Activated CD4-positive, CD25-positive, alpha-beta regulatory T cell (primary cell): ENCODE measurements around the gene TANK.
A peak's percentile ranks its signal among the peaks of the same experiment; 100 is the strongest.

ENCODE experiments used
- DNase-seq, 4 experiments: peaks; one replicate each; lab custom pipeline; 2025; lab: John Stamatoyannopoulos, UW

TANK gene

GRCh38 chr2:161134547-161135518 lies 25.4 kb upstream of the TANK start:
- DNase-seq, result no peak

GRCh38 chr2:161135951-161136593 lies 24.2 kb upstream of the TANK start:
- DNase-seq, result no peak

DNA sequence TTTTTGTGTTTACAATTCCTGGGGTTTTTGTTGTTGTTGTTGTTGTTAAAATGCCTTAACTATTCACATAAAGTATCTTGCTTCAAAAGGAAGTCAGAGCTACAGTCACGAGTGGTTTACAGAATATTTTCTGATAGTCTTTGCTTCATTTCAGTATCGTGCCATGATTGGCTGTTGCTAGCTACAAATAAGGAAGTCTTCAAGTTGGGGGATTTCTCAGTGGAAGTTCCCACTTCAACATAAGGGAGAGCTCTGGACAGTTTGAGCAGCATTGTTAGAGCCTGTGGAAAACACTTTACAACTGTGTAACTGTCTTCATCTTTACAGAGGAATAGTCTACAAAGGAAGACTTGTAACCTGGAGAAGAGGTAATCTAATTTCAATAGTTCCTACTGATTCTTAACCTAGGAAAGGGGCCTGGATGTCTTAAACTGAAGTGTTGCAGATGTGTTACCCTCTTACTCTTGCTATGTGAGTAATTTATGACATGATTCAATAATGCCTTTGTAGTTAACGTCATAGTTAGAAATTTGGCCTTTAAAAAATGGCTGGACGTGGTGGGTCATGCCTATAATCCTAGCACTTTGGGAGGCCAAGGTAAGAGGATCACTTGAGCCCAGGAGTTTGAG lies 23.4 kb upstream of the TANK start:
- DNase-seq, result no peak

DNA sequence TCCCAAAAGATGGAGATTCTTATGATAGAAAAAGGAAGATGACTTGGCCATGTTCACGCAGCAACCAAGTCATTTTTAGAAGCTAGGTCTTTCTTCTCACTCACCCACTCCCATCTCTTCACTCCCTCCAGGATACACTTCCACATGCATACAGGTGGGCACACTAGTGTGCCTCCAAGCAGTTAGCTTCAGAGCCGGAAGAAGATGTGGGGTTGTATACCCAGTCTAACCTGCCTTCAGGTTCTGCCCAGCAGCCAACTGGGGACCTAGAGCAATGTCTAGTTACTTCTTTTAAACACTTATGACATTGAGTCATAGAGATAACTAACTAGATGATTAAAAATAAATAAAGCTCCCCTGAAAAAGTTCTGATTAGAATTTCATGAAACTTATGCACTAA lies 21.8 kb upstream of the TANK start:
- no peak for DNase-seq

DNA sequence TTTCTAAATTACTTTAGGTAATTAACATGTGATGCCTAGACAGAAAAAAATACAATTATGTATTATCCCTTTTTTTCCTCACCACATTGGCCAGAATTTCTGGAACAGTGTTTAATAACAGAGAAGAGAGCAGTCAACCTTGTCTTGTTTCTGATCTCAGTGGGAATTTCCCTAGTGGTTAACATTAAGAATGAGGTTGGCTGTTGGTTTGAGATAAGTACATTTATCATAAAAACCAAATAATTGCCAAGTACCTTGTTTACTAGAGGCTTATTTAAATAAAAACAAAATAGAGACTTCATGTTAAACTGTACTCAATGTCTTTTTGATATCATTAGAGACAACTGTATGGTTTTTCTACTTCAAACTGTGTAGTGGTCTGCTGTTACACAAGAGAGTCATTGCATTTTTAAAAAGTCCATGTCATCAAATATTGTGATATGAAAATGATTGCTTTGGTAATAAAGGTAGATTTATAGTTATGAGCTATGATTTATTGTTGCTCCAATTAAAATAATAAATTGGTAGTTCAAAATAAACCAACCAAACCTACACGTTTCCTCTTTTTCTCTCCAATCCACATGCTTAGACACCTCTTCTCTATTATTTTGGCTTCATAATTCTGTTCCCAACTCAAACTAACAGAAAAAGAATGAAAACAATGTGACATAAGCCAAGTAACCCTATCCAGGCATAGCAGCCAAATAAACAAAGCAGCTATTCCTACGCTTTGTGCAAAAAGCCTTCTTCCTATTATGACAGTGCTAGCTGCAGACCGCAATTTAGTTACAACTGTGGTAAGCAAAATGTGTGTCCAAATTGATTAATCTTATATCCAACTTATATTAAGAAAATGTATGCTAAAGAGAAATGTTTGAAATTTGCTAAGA lies 20.9 kb upstream of the TANK start:
- no peak for DNase-seq

GRCh38 chr2:161141033-161141432 lies 19.2 kb upstream of the TANK start:
- DNase-seq, result no peak

DNA sequence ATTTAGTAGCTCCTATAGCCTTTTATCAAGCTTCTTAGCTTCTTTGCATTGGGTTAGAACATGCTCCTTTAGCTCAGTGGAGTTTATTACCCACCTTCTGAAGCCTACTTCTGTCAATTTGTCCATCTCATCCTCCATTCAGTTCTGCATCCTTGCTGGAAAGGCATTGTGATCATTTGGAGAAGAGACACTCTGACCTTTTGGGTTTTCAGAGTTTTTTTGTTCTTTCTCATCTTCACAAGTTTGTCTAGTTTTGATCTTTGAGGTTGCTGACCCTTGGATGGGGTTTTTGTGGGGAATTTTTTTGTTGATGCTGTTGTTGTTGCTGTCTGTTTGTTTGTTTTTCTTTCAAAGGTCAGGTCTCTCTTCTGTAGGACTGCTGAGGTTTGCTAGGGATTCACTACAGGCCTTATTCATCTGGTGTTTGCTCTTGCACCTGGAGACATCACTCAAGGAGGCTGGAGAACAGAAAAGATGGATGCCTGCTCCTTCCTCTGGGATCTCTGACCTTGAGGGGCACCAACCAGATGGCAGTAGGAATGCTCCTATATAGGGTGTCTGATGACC lies 13.9 kb upstream of the TANK start:
- DNase-seq, result no peak

DNA sequence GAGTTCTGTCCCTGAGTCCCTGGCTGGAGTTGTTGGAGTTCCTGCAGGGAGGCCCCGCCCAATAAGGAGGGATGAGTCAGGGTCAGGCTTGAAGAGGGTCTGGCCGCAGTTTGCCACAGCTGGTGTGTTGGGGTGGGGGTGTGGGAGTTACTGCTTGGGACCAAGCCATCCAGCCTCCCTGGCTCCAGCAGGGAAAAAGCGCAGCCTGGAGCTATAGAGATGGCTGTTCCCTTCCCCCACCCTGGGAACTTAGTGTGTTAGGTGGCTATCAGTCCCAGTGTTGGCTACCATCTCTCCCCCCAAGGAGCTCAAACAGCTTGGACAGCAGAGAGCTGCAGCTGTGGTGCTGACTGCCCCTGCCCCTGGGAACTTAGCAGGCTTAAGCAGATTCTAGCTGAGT lies 13.2 kb upstream of the TANK start:
- no peak for DNase-seq

GRCh38 chr2:161147856-161148255 lies 12.4 kb upstream of the TANK start:
- DNase-seq, result no peak

GRCh38 chr2:161150704-161151103 lies 9.5 kb upstream of the TANK start:
- no peak for DNase-seq

DNA sequence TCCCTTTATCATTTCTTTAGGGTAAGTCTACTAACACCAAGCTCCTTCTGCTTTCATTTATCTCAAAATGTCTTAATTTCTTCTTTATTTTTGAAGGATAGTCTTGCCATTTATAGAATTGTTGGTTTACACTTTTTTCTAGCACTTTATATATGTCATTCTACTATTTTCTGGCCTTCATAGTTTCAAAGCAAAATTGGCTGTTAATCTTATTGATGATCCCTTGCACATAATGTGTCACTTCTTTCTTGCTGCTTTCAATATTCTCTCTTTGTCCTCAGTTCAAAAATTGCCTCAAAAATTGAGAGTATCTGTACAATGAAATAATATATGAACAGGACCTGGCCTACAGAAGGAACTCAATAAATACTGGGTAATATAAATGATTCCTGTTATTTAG lies 7.9 kb upstream of the TANK start:
- no peak for DNase-seq

GRCh38 chr2:161158882-161159281 lies 1.3 kb upstream of the TANK start:
- no peak for DNase-seq

DNA sequence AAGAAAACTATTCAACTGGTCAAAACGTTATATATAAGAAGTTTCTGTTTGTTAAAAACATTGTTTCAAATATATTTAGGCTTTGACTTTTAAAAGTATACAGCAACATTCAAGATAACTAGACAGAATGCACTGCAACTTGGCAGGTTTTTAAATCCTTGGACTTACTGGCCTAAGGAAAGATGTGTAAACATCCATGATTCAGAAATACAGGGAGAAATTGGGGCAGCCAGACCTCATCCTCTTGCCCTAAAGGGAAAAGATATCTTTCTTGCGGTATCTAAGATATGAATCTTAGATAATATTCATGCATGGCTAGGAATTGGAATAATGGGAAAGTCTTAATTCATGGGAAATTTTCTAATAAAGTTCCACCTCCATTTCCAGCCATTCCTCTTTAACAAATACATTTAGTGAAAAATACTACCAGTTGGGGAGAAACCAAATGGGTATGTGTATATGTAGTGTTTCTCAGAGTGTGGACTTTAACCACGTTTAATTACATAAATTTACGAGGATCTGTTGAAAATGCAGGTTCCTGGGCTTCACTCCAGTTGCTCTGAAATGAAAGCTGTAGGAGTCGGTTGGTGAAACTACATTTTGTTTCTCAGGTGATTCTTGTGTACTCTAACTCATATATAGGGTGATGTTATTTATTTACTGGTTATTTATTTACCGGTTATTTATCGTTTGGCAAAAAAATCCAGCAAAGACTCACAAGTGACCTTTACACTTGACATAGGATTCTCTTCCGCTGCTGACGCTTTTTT lies 587 bp upstream of the TANK start:
- no peak for DNase-seq

DNA sequence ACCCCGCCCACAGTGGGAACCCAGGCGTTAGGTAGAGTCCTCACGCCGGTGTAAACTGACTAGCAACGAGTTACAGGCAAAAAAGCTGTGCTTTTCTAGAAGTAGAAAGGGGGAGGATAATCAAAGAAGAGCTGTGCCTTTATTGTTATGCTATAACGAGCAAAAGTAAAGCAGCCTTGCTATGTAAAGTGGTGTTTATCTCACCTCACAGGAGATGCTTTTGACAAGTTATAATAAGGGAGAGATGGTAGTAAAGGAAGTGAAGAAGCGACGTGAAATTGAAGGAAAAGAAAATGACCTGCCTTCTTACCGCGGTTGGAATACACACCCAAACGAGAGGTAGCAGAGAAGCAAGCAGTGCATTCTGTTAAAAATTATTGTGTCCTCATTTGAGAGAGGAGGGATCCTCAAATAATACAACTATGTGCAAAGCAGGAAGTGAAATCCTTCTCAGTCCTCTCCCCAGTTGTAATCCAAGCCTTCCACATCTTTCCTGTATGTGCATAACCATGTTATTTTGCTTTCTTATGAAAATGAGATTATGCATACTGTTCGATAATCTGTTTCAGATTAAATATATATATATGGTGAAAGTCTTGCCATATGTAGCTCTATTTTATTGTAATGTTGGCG lies 962 bp downstream of the TANK start:
- peak in 2 of 4 experiments; percentile 5 to 16 for DNase-seq

DNA sequence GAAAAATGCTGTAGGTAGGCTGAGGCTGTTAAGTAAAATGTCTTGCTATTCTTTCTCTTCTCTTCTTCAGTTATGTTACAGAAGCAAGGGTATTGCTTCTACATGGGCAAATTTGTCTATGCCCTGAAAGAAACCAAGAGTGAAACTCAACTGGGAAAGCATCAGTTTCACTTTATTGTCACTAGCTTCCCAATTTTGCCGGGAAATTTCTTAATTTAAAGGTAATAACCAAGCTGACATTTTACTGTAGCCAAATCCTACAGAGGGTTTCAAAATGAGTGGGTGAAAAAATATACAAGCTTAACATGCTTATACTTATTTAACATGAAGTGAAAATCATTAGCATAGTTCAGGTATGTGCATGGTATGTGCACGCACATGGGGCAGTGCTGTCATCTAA lies 3.2 kb downstream of the TANK start:
- DNase-seq, result no peak

GRCh38 chr2:161164161-161164560 lies 3.9 kb downstream of the TANK start:
- DNase-seq, result no peak

GRCh38 chr2:161165266-161165665 lies 5.0 kb downstream of the TANK start:
- DNase-seq, result no peak

- no peak for DNase-seq
Measured at GRCh38 chr2:161165811-161166210, 5.6 kb downstream of the TANK start.

- peak in 2 of 4 experiments; percentile 15 to 26 for DNase-seq
Measured at GRCh38 chr2:161166538-161167409, 6.5 kb downstream of the TANK start.
